Activated T-cell treated with anti-CD3 and anti-CD28 coated beads, Interleukin-2, amount 50 U/mL, for 24 hours (primary cell): ENCODE data around the gene TTLL11.
"Not testable (repeated sequence)": the region's sequence is repeated elsewhere in the genome, so short reads cannot be mapped to it uniquely, and the experiment has no call there.

Experiments
- DNase-seq: peaks from one replicate; pipeline ENCODE4 v3.0.0-alpha.2; 2020
- H3K27ac Mint-ChIP-seq: 2 replicates; pipeline ENCODE4 v1.8.0; 2020; ENCODE audit warnings: mild to moderate bottlenecking, mixed read lengths
- H3K27me3 Mint-ChIP-seq: 2 replicates; pipeline ENCODE4 v1.8.0; 2020; ENCODE audit warnings: mixed read lengths
- H3K36me3 Mint-ChIP-seq: 2 replicates; pipeline ENCODE4 v1.8.0; 2020; ENCODE audit warnings: low read depth, mixed read lengths
- H3K4me1 Mint-ChIP-seq: 2 replicates; pipeline ENCODE4 v1.8.0; 2020; ENCODE audit warnings: low read depth, mixed read lengths
- H3K4me3 Mint-ChIP-seq: 2 replicates; pipeline ENCODE4 v1.8.0; 2020; ENCODE audit warnings: mild to moderate bottlenecking, moderate library complexity, mixed read lengths
- H3K9me3 Mint-ChIP-seq: 2 replicates; pipeline ENCODE4 v1.8.0; 2020; ENCODE audit warnings: mixed read lengths

TTLL11 gene

GRCh38 chr9:121802753-121803152 is 290.4 kb downstream of the TTLL11 start:
- no peak for DNase-seq
- Mint-ChIP-seq H3K4me1 (no peaks in the 10 kb centered on the region), H3K36me3 (no peaks in the 10 kb centered on the region), H3K4me3 (no peak overlapping the region), H3K27ac (no peak overlapping the region), H3K27me3 (peaks cover 10% of the 10 kb centered on the region), H3K9me3 (peaks cover 3% of the 10 kb centered on the region)

DNA sequence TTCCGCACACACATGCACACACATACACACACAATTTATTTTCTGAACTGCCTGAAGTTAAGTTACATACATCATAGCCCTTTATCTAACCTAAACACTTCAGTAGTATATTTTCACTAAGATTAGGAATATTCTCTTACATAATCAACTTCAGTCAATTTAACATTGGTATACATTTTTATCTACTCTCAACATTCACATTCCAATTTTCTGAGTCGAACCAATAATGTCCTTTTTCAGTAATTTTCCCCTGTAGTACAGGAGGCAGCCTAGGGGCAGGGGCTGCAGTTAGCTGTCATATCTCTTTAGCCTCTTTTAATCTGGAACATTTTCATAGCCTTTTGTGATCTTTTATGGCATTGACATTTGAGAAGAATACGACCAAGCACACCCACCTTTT is 291.5 kb downstream of the TTLL11 start:
- no peak overlapping the region for H3K27ac Mint-ChIP-seq
- peaks cover 3% of the 10 kb centered on the region for H3K9me3 Mint-ChIP-seq
- H3K4me3 Mint-ChIP-seq, result no peak overlapping the region
- no peak for DNase-seq
- H3K4me1 Mint-ChIP-seq, result no peaks in the 10 kb centered on the region
- peaks cover 10% of the 10 kb centered on the region for H3K27me3 Mint-ChIP-seq
- no peaks in the 10 kb centered on the region for H3K36me3 Mint-ChIP-seq

DNA sequence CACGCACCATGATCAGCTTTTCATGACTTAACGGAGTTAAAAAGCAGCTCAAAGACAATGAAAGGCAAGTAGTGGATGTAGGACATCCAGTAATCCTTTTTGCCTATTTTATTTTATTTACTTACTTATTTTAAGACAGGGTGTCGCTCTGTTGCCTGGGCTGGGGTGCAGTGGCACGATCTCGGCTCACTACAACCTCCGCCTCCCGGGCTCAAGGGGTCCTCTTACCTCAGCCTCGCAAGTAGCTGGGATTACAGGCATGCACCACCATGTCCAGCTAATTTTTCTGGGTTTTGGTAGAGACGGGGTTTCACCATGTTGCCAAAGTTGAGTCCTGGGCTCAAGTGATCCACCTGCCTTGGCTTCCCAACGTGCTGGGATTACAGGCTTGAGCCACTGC is 292.7 kb downstream of the TTLL11 start:
- no peak overlapping the region for H3K4me3 Mint-ChIP-seq
- no peaks in the 10 kb centered on the region for H3K36me3 Mint-ChIP-seq
- DNase-seq, result no peak
- peaks cover 3% of the 10 kb centered on the region for H3K9me3 Mint-ChIP-seq
- H3K4me1 Mint-ChIP-seq, result no peaks in the 10 kb centered on the region
- H3K27me3 Mint-ChIP-seq, result peaks cover 10% of the 10 kb centered on the region
- H3K27ac Mint-ChIP-seq, result no peak overlapping the region

DNA sequence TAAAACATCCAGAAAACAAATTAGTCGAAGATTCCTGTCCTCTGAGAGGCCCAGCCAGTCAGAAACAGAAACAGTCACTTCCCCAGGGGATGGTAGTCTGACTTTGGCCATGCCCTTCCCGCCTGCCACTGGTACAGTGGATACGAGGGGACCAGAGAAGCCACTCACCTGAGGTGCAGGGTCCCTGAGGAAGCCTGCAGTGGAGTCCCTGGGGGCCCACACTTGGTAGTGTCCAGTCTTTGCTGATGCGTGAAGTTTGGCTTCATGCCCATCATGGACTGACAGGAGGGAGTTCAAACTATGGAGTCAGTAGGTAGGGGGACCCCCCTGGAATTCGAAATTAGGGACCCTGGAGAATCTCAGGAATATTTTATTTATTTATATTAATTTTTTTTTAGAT is 294.2 kb downstream of the TTLL11 start:
- Mint-ChIP-seq H3K4me3 (no peak overlapping the region), H3K27ac (no peak overlapping the region), H3K36me3 (no peaks in the 10 kb centered on the region), H3K27me3 (peaks cover 10% of the 10 kb centered on the region), H3K4me1 (no peaks in the 10 kb centered on the region), H3K9me3 (no peaks in the 10 kb centered on the region)
- no peak for DNase-seq

- no peak for DNase-seq
- H3K27me3 Mint-ChIP-seq, result peaks cover 10% of the 10 kb centered on the region
Measured at GRCh38 chr9:121797081-121797480, 296.0 kb downstream of the TTLL11 start.

DNA sequence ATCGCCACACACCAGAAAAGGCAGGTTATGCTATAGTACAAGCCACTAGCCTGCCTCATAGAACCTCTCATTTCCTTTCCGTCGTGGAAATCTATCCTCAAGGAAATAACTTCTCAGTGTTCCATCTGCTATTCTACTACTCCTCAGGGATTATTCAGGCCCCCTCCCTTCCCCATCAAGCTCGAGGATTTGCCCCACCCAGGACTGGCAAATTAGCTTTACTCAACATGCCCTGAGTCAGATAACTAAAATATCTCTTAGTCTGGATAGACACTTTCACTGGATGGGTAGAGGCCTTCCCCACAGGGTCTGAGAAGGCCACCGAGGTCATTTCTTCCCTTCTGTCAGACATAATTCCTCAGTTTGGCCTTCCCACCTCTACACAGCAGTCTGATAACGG is 298.8 kb downstream of the TTLL11 start:
- not testable (repeated sequence) for H3K27ac Mint-ChIP-seq, H3K27me3 Mint-ChIP-seq, H3K4me3 Mint-ChIP-seq, DNase-seq, H3K9me3 Mint-ChIP-seq, H3K36me3 Mint-ChIP-seq, H3K4me1 Mint-ChIP-seq

More at GRCh38 chr9:121797081-121797480, 296.0 kb downstream of the TTLL11 start:
- no peak overlapping the region for H3K4me3 Mint-ChIP-seq
- H3K9me3 Mint-ChIP-seq, result no peaks in the 10 kb centered on the region
- no peaks in the 10 kb centered on the region for H3K36me3 Mint-ChIP-seq
- no peaks in the 10 kb centered on the region for H3K4me1 Mint-ChIP-seq
- no peak overlapping the region for H3K27ac Mint-ChIP-seq

DNA sequence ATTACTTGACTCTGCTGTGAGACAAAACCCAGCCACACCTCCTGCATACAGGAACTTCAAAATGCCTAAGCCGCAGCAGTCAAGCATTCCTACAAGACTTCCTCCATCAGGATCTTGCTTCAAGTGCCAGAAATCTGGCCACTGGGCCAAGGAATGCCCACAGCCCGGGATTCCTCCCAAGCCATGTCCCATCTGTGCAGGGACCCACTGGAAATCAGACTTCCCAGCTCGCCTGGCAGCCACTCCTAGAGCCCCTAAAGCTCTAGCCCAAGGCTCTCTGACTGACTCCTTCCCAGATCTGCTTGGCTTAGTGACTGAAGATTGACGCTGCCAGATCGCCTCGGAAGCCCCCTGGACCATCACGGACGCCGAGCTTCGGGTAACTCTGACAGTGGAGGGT is 300.6 kb downstream of the TTLL11 start:
- not testable (repeated sequence) for H3K4me1 Mint-ChIP-seq, H3K27ac Mint-ChIP-seq, H3K9me3 Mint-ChIP-seq, H3K36me3 Mint-ChIP-seq, H3K27me3 Mint-ChIP-seq, H3K4me3 Mint-ChIP-seq, DNase-seq

DNA sequence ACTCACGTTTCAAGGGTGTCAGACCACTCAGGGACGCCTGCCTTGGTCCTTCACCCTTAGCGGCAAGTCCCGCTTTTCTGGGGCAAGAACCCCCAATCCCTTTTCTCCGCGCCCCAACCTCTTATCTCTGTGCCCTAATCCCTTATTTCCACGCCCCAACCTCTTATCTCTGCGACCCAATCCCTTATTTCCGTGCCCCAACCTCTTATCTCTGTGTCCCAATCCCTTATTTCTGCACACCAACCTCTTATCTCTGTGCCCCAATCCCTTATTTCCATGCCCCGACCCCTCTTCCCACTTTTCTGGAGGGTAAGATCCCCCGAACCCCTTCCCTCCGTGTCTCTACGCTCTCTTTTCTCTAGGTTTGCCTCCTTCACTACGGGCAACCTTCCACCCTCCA is 302.3 kb downstream of the TTLL11 start:
- no peak overlapping the region for H3K27ac Mint-ChIP-seq
- no peaks in the 10 kb centered on the region for H3K9me3 Mint-ChIP-seq
- no peaks in the 10 kb centered on the region for H3K4me1 Mint-ChIP-seq
- no peak overlapping the region for H3K4me3 Mint-ChIP-seq
- DNase-seq, result no peak
- H3K36me3 Mint-ChIP-seq, result no peaks in the 10 kb centered on the region
- peaks cover 3% of the 10 kb centered on the region for H3K27me3 Mint-ChIP-seq

DNA sequence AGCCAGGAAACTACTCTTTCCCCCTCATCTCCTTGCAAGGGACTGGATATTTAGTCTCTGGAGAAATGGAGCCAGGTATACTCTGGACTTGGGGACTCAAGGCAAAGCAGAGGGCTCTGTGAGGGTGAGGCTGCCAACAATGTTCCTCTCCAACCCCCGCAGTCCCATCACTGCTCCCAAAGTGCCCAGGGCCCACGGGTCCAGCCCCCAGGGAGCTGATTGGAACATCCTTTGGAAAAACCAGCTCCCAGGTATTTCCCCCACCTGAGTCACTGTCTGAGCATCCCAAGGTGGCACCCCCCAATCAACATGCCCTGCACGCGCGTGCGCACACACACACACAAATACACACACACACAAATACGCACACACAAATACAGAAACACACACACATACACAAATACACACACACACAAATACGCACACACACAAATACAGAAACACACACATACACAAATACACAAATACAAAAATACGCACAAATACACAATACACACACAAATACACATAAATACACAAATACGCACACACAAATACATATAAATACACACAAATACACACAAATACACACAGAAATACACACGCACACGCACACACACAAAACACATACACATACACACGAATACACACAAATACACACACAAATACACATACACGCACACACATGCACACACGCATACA is 304.3 kb downstream of the TTLL11 start:
- Mint-ChIP-seq H3K9me3 (no peaks in the 10 kb centered on the region), H3K36me3 (no peaks in the 10 kb centered on the region), H3K27me3 (peaks cover 3% of the 10 kb centered on the region), H3K4me3 (no peak overlapping the region), H3K27ac (no peak overlapping the region), H3K4me1 (peaks cover 2% of the 10 kb centered on the region)
- DNase-seq, result no peak

GRCh38 chr9:121786998-121787422 is 306.1 kb downstream of the TTLL11 start:
- Mint-ChIP-seq H3K4me3 (no peak overlapping the region), H3K9me3 (no peaks in the 10 kb centered on the region), H3K27ac (no peak overlapping the region), H3K36me3 (no peaks in the 10 kb centered on the region), H3K27me3 (peaks cover 3% of the 10 kb centered on the region), H3K4me1 (peaks cover 6% of the 10 kb centered on the region)
- no peak for DNase-seq

DNA sequence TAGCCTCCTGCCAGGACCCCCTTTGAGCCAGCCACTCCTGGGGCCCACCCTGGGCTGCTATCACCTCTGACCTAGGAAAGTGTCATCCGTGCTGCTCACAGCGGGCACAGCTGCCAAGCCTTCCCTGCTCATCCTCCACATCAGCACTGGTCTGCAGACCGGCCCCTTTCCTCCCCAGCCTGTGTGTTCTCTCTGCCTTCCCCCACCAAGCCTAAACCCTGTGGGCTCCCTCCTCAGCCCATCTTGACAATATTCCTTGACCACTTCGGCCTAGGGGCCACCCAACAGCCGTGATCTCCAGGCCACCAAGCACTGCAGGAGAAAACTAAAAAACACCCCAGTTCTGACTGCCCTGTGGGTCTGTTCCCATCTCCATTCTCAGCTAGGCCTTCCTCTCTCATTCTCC is 306.6 kb downstream of the TTLL11 start:
- Mint-ChIP-seq H3K4me1 (peaks cover 6% of the 10 kb centered on the region), H3K36me3 (no peaks in the 10 kb centered on the region), H3K27ac (no peak overlapping the region), H3K27me3 (peaks cover 3% of the 10 kb centered on the region), H3K4me3 (no peak overlapping the region), H3K9me3 (no peaks in the 10 kb centered on the region)
- no peak for DNase-seq

GRCh38 chr9:121785673-121786542 is 307.2 kb downstream of the TTLL11 start:
- H3K4me3 Mint-ChIP-seq, result no peak overlapping the region
- H3K9me3 Mint-ChIP-seq, result no peaks in the 10 kb centered on the region
- H3K36me3 Mint-ChIP-seq, result no peaks in the 10 kb centered on the region
- no peak for DNase-seq
- H3K27ac Mint-ChIP-seq, result no peak overlapping the region
- peaks cover 7% of the 10 kb centered on the region for H3K27me3 Mint-ChIP-seq
- peaks cover 6% of the 10 kb centered on the region for H3K4me1 Mint-ChIP-seq

- DNase-seq, result no peak
- no peaks in the 10 kb centered on the region for H3K36me3 Mint-ChIP-seq
- no peak overlapping the region for H3K4me3 Mint-ChIP-seq
- H3K27ac Mint-ChIP-seq, result no peak overlapping the region
- no peaks in the 10 kb centered on the region for H3K9me3 Mint-ChIP-seq
- H3K27me3 Mint-ChIP-seq, result peaks cover 9% of the 10 kb centered on the region
- H3K4me1 Mint-ChIP-seq, result peaks cover 6% of the 10 kb centered on the region
Measured at GRCh38 chr9:121784731-121785411, 308.2 kb downstream of the TTLL11 start.

DNA sequence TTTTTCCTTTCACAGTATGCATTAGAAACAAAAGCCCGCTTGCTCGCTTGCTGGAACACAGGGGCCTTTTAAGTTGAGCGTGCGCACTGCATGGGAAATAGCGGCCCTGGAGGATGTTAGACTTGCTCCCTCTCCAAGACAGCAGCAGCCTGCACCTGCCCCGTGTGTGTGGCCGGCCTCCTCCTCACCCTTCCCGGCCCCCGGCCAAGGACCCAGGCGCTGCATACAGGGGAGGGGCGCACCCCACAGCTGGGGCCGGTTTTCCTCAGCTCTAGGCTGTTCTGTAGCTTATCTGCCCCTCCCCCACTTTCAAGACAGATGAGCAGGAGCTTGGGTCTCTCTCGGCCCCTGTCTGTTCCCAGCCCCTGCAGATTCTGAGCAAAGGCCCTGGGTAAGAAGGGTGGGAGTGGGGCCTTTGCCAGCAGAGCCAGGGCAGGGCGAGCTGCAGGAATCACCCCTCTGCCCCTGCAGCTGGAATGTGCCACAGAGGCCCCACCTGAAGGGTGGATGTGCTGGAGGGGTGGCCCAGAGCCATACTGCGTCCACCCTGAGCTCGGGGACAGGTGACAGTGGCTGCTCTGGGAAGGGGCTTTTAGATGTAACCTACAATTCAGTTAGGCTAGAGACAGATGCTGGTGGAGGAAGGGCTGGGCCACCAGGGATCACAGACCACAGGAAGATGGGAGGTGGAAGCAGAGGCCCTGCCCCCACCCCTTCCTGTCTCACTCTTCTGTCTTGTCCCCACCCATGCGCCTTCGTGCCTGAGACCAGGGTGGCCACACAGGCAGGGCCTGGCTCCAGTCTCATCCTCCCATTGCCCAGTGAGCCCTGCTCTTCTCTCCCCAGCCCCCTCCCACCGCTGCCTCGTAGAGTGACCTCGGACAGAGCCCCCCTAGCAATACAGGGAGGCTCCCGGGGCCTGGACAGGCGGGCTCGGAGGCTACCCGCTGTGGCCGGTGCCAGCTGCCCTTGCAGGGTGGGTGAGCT is 309.3 kb downstream of the TTLL11 start:
- no peak overlapping the region for H3K27ac Mint-ChIP-seq
- DNase-seq, result peak; percentile 32
- peaks cover 6% of the 10 kb centered on the region for H3K4me1 Mint-ChIP-seq
- H3K27me3 Mint-ChIP-seq, result peaks cover 9% of the 10 kb centered on the region
- no peak overlapping the region for H3K4me3 Mint-ChIP-seq
- H3K36me3 Mint-ChIP-seq, result no peaks in the 10 kb centered on the region
- H3K9me3 Mint-ChIP-seq, result no peaks in the 10 kb centered on the region
